Vagina (tissue), 2 donors: ENCODE data around the gene ABHD10. TPM values are rescaled to one million over a fixed set of nuclear protein-coding genes. Genes with fewer than 3 reads are reported as not detected.

ENCODE experiments used
- DNase-seq, 2 donors: peaks; one replicate each; pipeline ENCODE4 v3.0.0-alpha.2; 2017; ENCODE audit errors: extremely low spot score in 2 of 2
- H3K27ac ChIP-seq: fragments of 200-600 bp; sonication (generic); one replicate; pipeline ENCODE4 v1.5.1; 2019
- H3K27me3 ChIP-seq: fragments of 200-600 bp; sonication (generic); one replicate; pipeline ENCODE4 v1.5.1; 2019
- H3K36me3 ChIP-seq, 2 donors: fragments of 200-600 bp; sonication (generic); one replicate each; pipeline ENCODE4 v1.5.1; 2017 to 2019
- H3K4me1 ChIP-seq: fragments of 200-600 bp; sonication (generic); one replicate; pipeline ENCODE4 v1.5.1; 2019
- H3K4me3 ChIP-seq, 2 donors: fragments of 200-600 bp; sonication (generic); 1 replicate in 1 of 2; 2 replicates in 1 of 2; pipeline ENCODE4 v1.5.1; 2016 to 2019
- H3K9me3 ChIP-seq: fragments of 200-600 bp; sonication (generic); one replicate; pipeline ENCODE4 v1.5.1; 2019
- CTCF ChIP-seq, 3 experiments: fragments of 450-650 bp in 2 of 3; fragments of 200-600 bp in 1 of 3; sonication (generic) in 1 of 3; IDR thresholded peaks; one replicate each; pipeline ENCODE4 v1.5.1; 2017 to 2019; ENCODE audit warnings: antibody characterized with exemption in 3 of 3, mild to moderate bottlenecking in 2 of 3, moderate library complexity in 2 of 3
- POLR2A ChIP-seq, 2 donors: fragments of 450-650 bp; IDR thresholded peaks; one replicate each; pipeline ENCODE4 v1.6.1; 2017; ENCODE audit warnings: antibody characterized with exemption in 2 of 2, mild to moderate bottlenecking in 2 of 2, moderate library complexity in 2 of 2
- POLR2AphosphoS5 ChIP-seq, 2 donors: sonication (generic); formaldehyde crosslinking; IDR thresholded peaks; one replicate each; pipeline ENCODE4 v1.9.0; 2017; ENCODE audit warnings: antibody characterized with exemption in 2 of 2, mild to moderate bottlenecking in 2 of 2, low read depth in 1 of 2; ENCODE audit not compliant: insufficient read depth in 1 of 2
- intact Hi-C: fragments of 100-400 bp; cut with DNase I; formaldehyde crosslinking; loops from one replicate; pipeline ENCODE4 v1.15.1; 2023
- total RNA-seq: library from RNA; depleted of rRNA; stranded (reverse); fragments of >200 nt; gene quantifications from one replicate; pipeline ENCODE4 v1.2.3, GENCODE V29; 2016

Gene ABHD10
- total RNA-seq, 1 donor from 2014 or later: 10.8 TPM

DNA sequence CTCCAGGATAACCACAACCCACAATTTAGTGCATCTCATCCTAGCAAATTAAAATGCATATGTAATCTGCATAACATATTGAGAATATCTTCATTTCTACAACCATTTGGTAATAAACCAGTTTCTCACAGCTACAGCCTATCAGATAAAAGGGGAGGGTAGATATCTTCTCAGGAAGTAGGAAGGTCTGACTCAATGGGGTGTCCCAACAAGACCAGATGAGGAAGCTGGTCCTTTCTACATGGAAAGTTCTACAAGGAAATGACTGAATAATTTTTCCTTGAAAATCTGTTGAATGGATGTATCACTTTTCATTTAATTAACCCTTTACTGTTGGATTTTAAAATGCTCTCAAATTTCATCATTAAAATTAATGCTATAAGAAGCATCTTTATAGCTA, 38.3 kb downstream of the ABHD10 start:
- Histone ChIP-seq H3K27me3 (no peaks in the 10 kb centered on the region), H3K4me3 (no peak overlapping the region), H3K4me1 (no peaks in the 10 kb centered on the region), H3K27ac (no peak overlapping the region), H3K9me3 (no peaks in the 10 kb centered on the region), H3K36me3 (no peaks in the 10 kb centered on the region)
- intact Hi-C loops: no loop called here
- DNase-seq: no peak
- TF ChIP-seq CTCF (IDR thresholded peaks at IDR 0.05): no peak
- no peak for TF ChIP-seq POLR2A (IDR thresholded peaks at IDR 0.05)

DNA sequence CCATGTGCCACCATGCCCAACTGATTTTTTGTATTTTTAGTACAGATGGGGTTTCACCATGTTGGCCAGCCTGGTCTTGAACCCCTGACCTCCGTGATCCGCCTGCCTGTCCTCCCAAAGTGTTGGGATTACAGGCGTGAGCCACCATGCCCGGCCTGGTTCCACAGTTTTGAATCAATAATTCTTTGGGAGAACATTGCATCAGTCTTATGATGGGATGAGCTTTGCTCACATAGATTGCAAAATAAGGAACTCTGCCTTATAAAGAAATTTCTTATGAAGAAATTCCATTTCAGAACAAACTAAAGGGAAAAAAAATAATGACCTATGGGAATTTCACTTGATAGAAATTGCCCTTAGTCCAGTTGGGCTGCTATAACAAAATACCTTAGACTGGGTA, 39.9 kb downstream of the ABHD10 start:
- no peaks in the 10 kb centered on the region for H3K36me3 ChIP-seq
- DNase-seq: no peak
- no peak overlapping the region for H3K27ac ChIP-seq
- intact Hi-C loops: no loop called here
- H3K4me3 ChIP-seq: no peak overlapping the region
- H3K27me3 ChIP-seq: no peaks in the 10 kb centered on the region
- no peaks in the 10 kb centered on the region for H3K4me1 ChIP-seq
- no peak for TF ChIP-seq POLR2A (IDR thresholded peaks at IDR 0.05)
- TF ChIP-seq POLR2AphosphoS5 (IDR thresholded peaks at IDR 0.05; ENCODE audit: insufficient read depth in 1 of 2, low read depth in 1 of 2): no peak
- no peak for TF ChIP-seq CTCF (IDR thresholded peaks at IDR 0.05)
- H3K9me3 ChIP-seq: no peaks in the 10 kb centered on the region

DNA sequence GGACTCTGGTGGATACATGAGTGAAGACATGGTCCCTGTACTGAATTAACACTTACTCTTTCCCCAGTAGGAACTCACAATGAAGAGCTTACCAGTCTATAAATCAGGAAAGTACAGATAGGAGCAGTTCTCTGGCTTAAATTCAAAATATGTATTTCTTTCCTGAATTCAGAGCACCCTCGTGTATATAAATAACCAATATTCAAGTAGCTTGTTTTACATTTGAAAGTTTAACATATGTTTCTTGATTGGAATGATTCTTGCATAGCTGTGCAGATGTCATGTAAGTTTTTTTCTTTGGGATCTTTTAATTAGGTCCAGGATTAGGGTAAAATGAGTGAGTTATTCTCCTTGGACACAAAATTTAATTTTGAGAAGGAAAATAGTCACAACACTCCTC, 40.9 kb downstream of the ABHD10 start:
- intact Hi-C loops: no loop called here
- H3K27me3 ChIP-seq: no peaks in the 10 kb centered on the region
- H3K9me3 ChIP-seq: no peaks in the 10 kb centered on the region
- H3K36me3 ChIP-seq: no peaks in the 10 kb centered on the region
- no peak overlapping the region for H3K4me3 ChIP-seq
- H3K27ac ChIP-seq: no peak overlapping the region
- TF ChIP-seq POLR2AphosphoS5 (IDR thresholded peaks at IDR 0.05; ENCODE audit: insufficient read depth in 1 of 2, low read depth in 1 of 2) (no peak), CTCF (IDR thresholded peaks at IDR 0.05) (no peak), POLR2A (IDR thresholded peaks at IDR 0.05) (no peak)
- no peak for DNase-seq
- no peaks in the 10 kb centered on the region for H3K4me1 ChIP-seq

- H3K27me3 ChIP-seq: no peaks in the 10 kb centered on the region
- TF ChIP-seq POLR2A (IDR thresholded peaks at IDR 0.05): no peak
- no peak for TF ChIP-seq CTCF (IDR thresholded peaks at IDR 0.05)
- no peak for TF ChIP-seq POLR2AphosphoS5 (IDR thresholded peaks at IDR 0.05; ENCODE audit: insufficient read depth in 1 of 2, low read depth in 1 of 2)
- no peak overlapping the region for H3K27ac ChIP-seq
- DNase-seq: no peak
- H3K4me1 ChIP-seq: no peaks in the 10 kb centered on the region
- no peaks in the 10 kb centered on the region for H3K36me3 ChIP-seq
- no peak overlapping the region for H3K4me3 ChIP-seq
- no peaks in the 10 kb centered on the region for H3K9me3 ChIP-seq
- intact Hi-C loops: no loop called here
Measured at GRCh38 chr3:112020674-112021085, 41.9 kb downstream of the ABHD10 start.

DNA sequence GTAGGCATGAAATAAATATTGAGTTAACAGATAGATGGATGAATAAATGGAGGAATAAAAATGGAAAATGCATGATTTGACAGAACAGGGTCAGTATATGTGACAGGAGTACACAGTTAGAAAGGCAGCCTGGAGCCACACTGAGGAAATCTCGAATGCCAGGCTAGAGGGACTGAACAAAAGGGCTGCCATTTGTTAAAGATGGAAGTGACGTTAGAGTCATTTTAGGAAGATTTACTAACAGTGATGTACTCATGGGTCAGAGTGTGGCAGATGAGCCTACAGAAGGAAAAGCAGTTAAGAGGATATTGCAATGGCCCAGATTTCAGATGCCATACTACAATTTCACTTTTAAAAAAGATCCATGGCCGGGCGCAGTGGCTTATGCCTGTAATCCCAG, 48.3 kb downstream of the ABHD10 start:
- Histone ChIP-seq H3K9me3 (no peaks in the 10 kb centered on the region), H3K4me1 (no peaks in the 10 kb centered on the region), H3K27ac (no peak overlapping the region), H3K36me3 (no peaks in the 10 kb centered on the region), H3K4me3 (no peak overlapping the region), H3K27me3 (no peaks in the 10 kb centered on the region)
- intact Hi-C loops: no loop called here
- no peak for DNase-seq
- TF ChIP-seq POLR2AphosphoS5 (IDR thresholded peaks at IDR 0.05; ENCODE audit: insufficient read depth in 1 of 2, low read depth in 1 of 2): no peak
- no peak for TF ChIP-seq CTCF (IDR thresholded peaks at IDR 0.05)
- no peak for TF ChIP-seq POLR2A (IDR thresholded peaks at IDR 0.05)
